BLaER1 treated with 17β-estradiol and CSF1 and Interleukin-3, amounts not matched to agents 10 nM and 100 nM (cell line): ENCODE results near the gene HGF.
"Not testable (repeated sequence)": the region's sequence is repeated elsewhere in the genome, so short reads cannot be mapped to it uniquely, and the experiment has no call there.

Source experiments
- H3K27ac ChIP-seq, 11 experiments: shearing (Covaris generic); formaldehyde crosslinking; 2 replicates each; pipeline ENCODE4 v1.8.1; 2022
- H3K27me3 ChIP-seq, 11 experiments: shearing (Covaris generic); formaldehyde crosslinking; 2 replicates each; pipeline ENCODE4 v1.8.1; 2022
- H3K36me3 ChIP-seq, 11 experiments: shearing (Covaris generic); formaldehyde crosslinking; 2 replicates each; pipeline ENCODE4 v1.8.1; 2022
- H3K4me1 ChIP-seq, 10 experiments: shearing (Covaris generic); formaldehyde crosslinking; 2 replicates each; pipeline ENCODE4 v1.8.1; 2022
- H3K4me2 ChIP-seq, 11 experiments: shearing (Covaris generic); formaldehyde crosslinking; 2 replicates each; pipeline ENCODE4 v1.8.1; 2022
- H3K4me3 ChIP-seq, 10 experiments: shearing (Covaris generic); formaldehyde crosslinking; 2 replicates each; pipeline ENCODE4 v1.8.1; 2022
- H3K9ac ChIP-seq, 11 experiments: shearing (Covaris generic); formaldehyde crosslinking; 2 replicates each; pipeline ENCODE4 v1.8.1; 2022
- H3K9me3 ChIP-seq, 11 experiments: shearing (Covaris generic); formaldehyde crosslinking; replicated peaks in 1 of 11; 2 replicates each; pipeline ENCODE4 v1.8.1; 2022
- H4K20me1 ChIP-seq, 11 experiments: shearing (Covaris generic); formaldehyde crosslinking; 2 replicates each; pipeline ENCODE4 v1.8.1; 2022
- Cebpa-rat ChIP-seq, 11 experiments: shearing (Covaris generic); IDR thresholded peaks; 2 replicates each; pipeline ENCODE4 v1.8.1; 2022

Gene HGF

DNA sequence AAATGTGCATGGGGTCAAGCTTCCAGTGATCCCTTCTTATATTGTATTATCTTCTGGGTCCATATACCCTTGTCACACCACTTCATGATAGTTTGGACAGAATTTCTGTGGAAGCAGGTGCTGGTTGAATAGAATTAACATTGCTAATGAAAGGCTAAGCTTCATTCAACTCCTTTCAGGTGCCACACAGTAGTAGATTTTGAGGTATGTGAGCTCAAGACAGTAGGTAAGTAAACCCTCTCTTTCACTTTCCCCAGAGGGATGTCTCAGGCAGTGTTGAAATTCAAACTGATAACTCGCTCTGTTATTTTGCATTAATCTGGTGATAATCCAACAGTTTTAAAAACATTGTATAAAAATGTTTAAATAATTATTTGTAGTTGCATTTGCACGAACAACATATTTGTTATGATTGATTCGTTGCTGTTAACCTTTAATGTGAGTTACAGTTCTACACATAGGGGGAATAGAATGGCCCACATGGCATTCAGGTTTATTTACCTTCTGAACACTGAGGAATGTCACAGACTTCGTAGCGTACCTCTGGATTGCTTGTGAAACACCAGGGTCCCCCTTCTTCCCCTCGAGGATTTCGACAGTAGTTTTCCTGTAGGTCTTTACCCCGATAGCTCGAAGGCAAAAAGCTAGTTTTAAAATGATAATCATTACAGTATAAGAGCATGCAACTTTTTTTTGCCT, 18.1 kb downstream of the HGF start:
- TF ChIP-seq Cebpa-rat (IDR thresholded peaks at IDR 0.05): no peak
- Histone ChIP-seq H3K4me3 (no peak overlapping the region), H3K36me3 (peaks cover 17 to 89% (median 79%) of the 10 kb centered on the region in 11 experiments; a peak in 20 of 22 replicates), H3K4me1 (no peaks in the 10 kb centered on the region), H3K27me3 (no peaks in the 10 kb centered on the region), H3K27ac (no peak overlapping the region), H3K4me2 (no peak overlapping the region), H4K20me1 (peaks cover 0 to 25% (median 0%) of the 10 kb centered on the region in 11 experiments; a peak in 4 of 22 replicates), H3K9ac (no peak overlapping the region), H3K9me3 (peaks cover 0 to 3% (median 0%) of the 10 kb centered on the region in 11 experiments; a peak in 1 of 22 replicates)

DNA sequence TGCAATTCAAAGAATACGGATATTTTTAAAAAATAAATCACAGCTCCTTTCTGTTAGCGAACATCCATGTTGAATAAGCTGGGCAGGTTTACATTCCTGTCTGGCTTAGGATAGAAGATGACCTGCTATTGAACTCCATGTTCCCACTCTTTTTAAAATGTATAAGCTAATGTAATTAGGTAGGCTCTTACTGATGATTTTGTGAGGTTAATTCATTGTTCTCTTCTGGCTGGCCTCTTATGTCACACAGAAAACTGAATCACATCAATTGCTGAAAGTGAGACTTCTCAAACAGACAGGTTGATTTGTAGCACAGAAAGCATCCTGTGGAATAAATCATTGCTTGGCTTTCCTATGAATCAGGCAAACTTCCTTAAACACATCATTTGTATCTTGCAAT, 24.2 kb downstream of the HGF start:
- no peak overlapping the region for H3K4me3 ChIP-seq
- H4K20me1 ChIP-seq: no peaks in the 10 kb centered on the region; a peak in 2 of 22 replicates
- H3K27me3 ChIP-seq: no peaks in the 10 kb centered on the region
- H3K9ac ChIP-seq: no peak overlapping the region
- no peak overlapping the region for H3K27ac ChIP-seq
- no peak overlapping the region for H3K4me2 ChIP-seq
- H3K4me1 ChIP-seq: no peaks in the 10 kb centered on the region
- H3K9me3 ChIP-seq: peaks cover 0 to 6% (median 0%) of the 10 kb centered on the region in 11 experiments; a peak in 1 of 22 replicates
- peaks cover 0 to 87% (median 74%) of the 10 kb centered on the region in 11 experiments; a peak in 19 of 22 replicates for H3K36me3 ChIP-seq
- TF ChIP-seq Cebpa-rat (IDR thresholded peaks at IDR 0.05): no peak

DNA sequence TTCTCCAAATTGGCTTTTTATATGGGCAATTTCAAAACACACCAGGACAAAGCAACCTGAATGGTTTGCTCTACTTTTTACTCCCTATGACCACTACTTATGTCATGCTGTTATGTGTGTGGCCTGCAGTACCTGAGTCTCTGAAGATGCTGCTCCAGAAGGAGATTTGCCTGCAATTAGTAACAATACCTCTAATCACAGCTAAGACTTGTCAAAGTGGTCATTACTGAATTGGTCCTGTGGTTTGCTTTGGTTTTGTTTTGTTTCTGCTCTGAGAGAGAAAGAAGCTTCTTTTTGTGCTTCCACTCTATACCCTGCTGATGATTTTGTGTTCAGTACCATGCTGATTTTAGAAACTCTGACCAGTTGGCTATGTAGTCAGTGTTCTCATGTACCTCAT, 25.5 kb downstream of the HGF start:
- no peaks in the 10 kb centered on the region; a peak in 2 of 22 replicates for H4K20me1 ChIP-seq
- H3K9ac ChIP-seq: no peak overlapping the region
- peaks cover 0 to 92% (median 78%) of the 10 kb centered on the region in 11 experiments; a peak in 19 of 22 replicates for H3K36me3 ChIP-seq
- peaks cover 0 to 9% (median 0%) of the 10 kb centered on the region in 11 experiments; a peak in 1 of 22 replicates for H3K9me3 ChIP-seq
- no peak overlapping the region for H3K27ac ChIP-seq
- H3K4me3 ChIP-seq: no peak overlapping the region
- TF ChIP-seq Cebpa-rat (IDR thresholded peaks at IDR 0.05): no peak
- no peak overlapping the region for H3K4me2 ChIP-seq
- no peaks in the 10 kb centered on the region for H3K27me3 ChIP-seq
- no peaks in the 10 kb centered on the region for H3K4me1 ChIP-seq

DNA sequence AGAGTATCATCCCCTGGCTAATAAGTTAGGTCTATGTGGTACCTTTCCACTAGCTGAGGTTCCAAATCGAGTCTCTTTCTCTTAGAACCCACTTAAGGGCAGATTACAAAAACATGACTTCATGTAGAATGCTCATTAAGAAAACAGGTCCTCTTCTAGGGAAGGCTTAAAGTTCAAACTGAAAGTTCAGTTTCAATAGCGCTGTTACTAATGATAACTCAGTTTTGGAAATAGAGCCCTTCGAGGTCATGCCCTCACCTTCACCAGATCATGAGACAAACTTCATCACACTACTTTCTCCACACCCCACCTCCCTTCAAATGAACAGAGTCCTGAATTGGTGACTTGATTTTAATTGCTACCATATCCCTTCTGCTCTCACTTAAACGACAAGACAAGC, 26.2 kb downstream of the HGF start:
- H3K4me2 ChIP-seq: no peak overlapping the region
- H3K36me3 ChIP-seq: peaks cover 0 to 99% (median 85%) of the 10 kb centered on the region in 11 experiments; a peak in 19 of 22 replicates
- no peak for TF ChIP-seq Cebpa-rat (IDR thresholded peaks at IDR 0.05)
- H3K27me3 ChIP-seq: no peaks in the 10 kb centered on the region
- no peak overlapping the region for H3K27ac ChIP-seq
- no peak overlapping the region for H3K9ac ChIP-seq
- peaks cover 0 to 9% (median 0%) of the 10 kb centered on the region in 11 experiments; a peak in 1 of 22 replicates for H3K9me3 ChIP-seq
- H3K4me3 ChIP-seq: no peak overlapping the region
- no peaks in the 10 kb centered on the region; a peak in 2 of 22 replicates for H4K20me1 ChIP-seq
- no peaks in the 10 kb centered on the region for H3K4me1 ChIP-seq

DNA sequence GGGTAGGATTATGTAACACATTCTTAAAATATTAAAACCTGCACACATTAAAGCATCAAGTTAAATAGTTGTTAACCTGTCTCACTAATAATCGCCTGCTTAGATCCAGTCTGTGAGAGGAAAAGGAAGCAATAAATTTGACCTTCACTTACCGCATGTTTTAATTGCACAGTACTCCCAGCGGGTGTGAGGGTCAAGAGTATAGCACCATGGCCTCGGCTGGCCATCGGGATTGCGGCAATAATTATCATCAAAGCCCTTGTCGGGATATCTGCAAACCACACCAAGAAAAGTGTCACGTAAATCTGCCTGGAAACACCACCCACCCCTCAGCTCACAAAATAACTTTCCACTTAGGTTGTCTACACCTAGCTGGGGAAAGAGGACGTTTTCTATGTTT, 26.6 kb downstream of the HGF start:
- Histone ChIP-seq H3K36me3 (peaks cover 0 to 100% (median 89%) of the 10 kb centered on the region in 11 experiments; a peak in 19 of 22 replicates), H4K20me1 (no peaks in the 10 kb centered on the region; a peak in 1 of 22 replicates), H3K9ac (no peak overlapping the region), H3K9me3 (peaks cover 0 to 9% (median 0%) of the 10 kb centered on the region in 11 experiments; a peak in 1 of 22 replicates), H3K27me3 (no peaks in the 10 kb centered on the region), H3K27ac (no peak overlapping the region), H3K4me1 (no peaks in the 10 kb centered on the region), H3K4me3 (no peak overlapping the region), H3K4me2 (no peak overlapping the region)
- TF ChIP-seq Cebpa-rat (IDR thresholded peaks at IDR 0.05): no peak

DNA sequence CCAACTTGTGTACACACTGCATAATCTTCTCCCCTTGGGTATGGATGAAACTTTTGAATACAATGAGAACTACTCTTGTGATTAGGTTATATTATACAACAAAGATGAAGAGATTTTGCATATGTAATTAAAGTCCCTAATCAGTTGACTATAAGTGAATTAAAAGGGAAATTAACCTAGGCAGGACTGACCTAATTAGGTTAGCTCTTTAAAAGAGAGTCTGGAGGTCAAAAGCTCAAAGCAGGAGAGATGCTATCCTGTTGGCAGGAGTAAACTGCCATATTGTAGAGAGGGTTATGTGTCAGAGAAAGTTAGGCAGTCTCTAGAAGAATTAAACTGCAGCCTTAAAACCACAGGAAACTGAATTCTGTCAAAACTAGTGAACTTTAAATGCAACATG, 29.4 kb downstream of the HGF start:
- no peak overlapping the region for H3K27ac ChIP-seq
- peaks cover 0 to 4% (median 0%) of the 10 kb centered on the region in 11 experiments; a peak in 3 of 22 replicates for H4K20me1 ChIP-seq
- no peak for TF ChIP-seq Cebpa-rat (IDR thresholded peaks at IDR 0.05)
- H3K9ac ChIP-seq: no peak overlapping the region
- peaks cover 0 to 9% (median 0%) of the 10 kb centered on the region in 11 experiments; a peak in 1 of 22 replicates for H3K9me3 ChIP-seq
- H3K4me3 ChIP-seq: no peak overlapping the region
- no peaks in the 10 kb centered on the region for H3K27me3 ChIP-seq
- peaks cover 0 to 100% (median 89%) of the 10 kb centered on the region in 11 experiments; a peak in 19 of 22 replicates for H3K36me3 ChIP-seq
- H3K4me2 ChIP-seq: no peak overlapping the region
- no peaks in the 10 kb centered on the region for H3K4me1 ChIP-seq

DNA sequence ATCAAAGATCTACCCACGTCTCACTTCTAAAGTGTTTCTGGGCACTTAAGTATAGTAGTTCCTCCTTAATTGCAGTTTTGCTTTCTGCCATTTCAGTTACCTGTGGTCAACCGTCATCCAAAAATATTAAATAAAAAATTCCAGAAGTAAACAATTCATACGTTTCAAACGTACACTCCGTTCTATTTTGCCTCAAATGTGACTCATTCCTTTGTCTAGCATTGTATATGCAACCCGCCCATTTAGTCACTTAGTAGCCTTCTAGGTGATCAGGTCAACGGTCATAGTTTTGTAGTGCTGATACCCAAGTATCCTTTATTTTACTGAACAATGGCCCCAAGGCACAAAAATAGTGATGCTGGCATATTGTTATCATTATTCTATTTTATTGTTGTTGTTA, 33.8 kb downstream of the HGF start:
- Histone ChIP-seq H3K9me3 (peaks cover 0 to 6% (median 0%) of the 10 kb centered on the region in 11 experiments; a peak in 1 of 22 replicates), H3K27ac (no peak overlapping the region), H3K4me1 (peaks cover 0 to 9% (median 0%) of the 10 kb centered on the region in 10 experiments; a peak in 5 of 20 replicates), H3K9ac (no peak overlapping the region), H3K36me3 (peaks cover 0 to 93% (median 76%) of the 10 kb centered on the region in 11 experiments; a peak in 18 of 22 replicates), H3K27me3 (no peaks in the 10 kb centered on the region), H3K4me2 (no peak overlapping the region), H4K20me1 (peaks cover 0 to 13% (median 0%) of the 10 kb centered on the region in 11 experiments; a peak in 3 of 22 replicates), H3K4me3 (no peak overlapping the region)
- no peak for TF ChIP-seq Cebpa-rat (IDR thresholded peaks at IDR 0.05)

DNA sequence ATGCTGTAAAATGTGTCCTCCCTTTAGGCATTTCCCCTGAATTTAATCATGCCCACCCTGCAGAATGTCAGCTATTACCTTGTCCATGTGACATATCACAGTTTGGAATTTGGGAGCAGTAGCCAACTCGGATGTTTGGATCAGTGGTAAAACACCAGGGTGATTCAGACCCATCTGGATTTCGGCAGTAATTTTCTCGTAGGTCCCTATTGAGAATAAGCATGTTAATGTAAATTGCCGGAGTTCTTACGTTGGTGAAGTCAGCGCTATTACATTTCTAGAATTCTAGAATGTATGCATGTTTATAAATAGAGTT, 44.1 kb downstream of the HGF start:
- Histone ChIP-seq H3K4me2 (no peak overlapping the region), H4K20me1 (peaks cover 0 to 9% (median 0%) of the 10 kb centered on the region in 11 experiments; a peak in 5 of 22 replicates), H3K4me3 (no peak overlapping the region), H3K9me3 (no peaks in the 10 kb centered on the region; a peak in 1 of 22 replicates), H3K36me3 (peaks cover 0 to 88% (median 83%) of the 10 kb centered on the region in 11 experiments; a peak in 19 of 22 replicates), H3K4me1 (no peaks in the 10 kb centered on the region), H3K9ac (no peak overlapping the region), H3K27me3 (no peaks in the 10 kb centered on the region), H3K27ac (no peak overlapping the region)
- no peak for TF ChIP-seq Cebpa-rat (IDR thresholded peaks at IDR 0.05)

DNA sequence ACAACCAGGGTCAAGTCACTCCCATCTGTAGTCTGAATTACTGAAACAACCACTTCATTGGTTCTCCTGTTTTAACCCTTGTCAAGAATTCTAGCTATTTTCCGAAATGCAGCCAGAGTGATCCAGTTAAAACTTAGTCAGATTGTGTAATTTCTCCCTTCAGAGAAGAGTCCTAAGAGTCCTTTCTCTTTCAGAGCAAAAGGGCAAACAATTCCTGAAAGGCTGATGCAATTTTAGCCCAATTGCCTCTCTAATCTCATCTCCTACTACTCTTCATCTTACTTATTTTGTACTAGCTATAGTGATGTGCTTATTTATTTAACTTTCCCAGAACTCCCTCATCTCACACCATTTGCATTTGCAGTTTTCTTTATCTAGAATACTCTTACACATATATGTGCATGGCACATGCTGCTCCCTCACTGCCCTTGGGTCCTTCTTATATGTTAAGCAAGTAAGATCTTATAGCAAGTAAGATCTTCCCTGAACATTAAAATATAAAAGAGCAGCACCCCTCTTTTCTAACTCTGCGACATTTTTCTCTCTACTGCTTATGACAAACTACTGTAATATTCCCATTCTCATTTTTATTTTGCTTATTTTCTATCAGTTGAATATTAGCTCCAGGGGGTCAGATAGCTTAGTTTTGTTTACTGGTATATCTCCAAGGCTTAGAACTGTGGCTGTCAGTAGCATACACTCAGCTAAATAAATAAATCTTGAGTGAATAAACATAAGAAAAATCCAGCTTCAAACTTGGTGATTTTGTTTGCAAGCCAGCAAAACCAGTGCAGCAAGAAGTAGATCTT, 44.6 kb downstream of the HGF start:
- H3K27ac ChIP-seq: no peak overlapping the region
- no peak overlapping the region for H3K9ac ChIP-seq
- no peak for TF ChIP-seq Cebpa-rat (IDR thresholded peaks at IDR 0.05)
- no peak overlapping the region for H3K4me3 ChIP-seq
- no peaks in the 10 kb centered on the region; a peak in 1 of 22 replicates for H3K9me3 ChIP-seq
- H3K4me2 ChIP-seq: no peak overlapping the region
- H3K36me3 ChIP-seq: peaks cover 0 to 88% (median 83%) of the 10 kb centered on the region in 11 experiments; a peak in 19 of 22 replicates
- no peaks in the 10 kb centered on the region for H3K4me1 ChIP-seq
- no peaks in the 10 kb centered on the region for H3K27me3 ChIP-seq
- H4K20me1 ChIP-seq: peaks cover 0 to 15% (median 0%) of the 10 kb centered on the region in 11 experiments; a peak in 5 of 22 replicates

DNA sequence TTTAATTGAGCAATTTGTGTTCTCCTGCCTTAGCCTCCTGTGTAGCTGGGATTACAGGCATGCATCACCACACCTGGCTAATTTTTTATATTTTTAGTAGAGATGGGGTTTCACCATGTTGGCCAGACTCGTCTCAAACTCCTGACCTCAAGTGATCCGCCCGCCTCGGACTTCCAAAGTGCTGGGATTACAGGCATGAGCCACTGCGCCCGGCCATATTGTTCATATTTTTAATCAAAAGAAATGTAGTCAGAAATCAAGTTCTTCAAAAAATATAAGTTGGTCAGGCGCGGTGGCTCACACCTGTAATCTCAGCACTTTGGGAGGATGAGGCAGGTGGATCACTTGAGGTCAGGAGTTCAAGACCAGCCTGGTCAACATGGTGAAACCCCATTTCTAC, 47.6 kb downstream of the HGF start:
- not testable (repeated sequence) for H3K9me3 ChIP-seq, H3K27ac ChIP-seq, H3K4me2 ChIP-seq, H3K27me3 ChIP-seq, H4K20me1 ChIP-seq, H3K9ac ChIP-seq, H3K4me1 ChIP-seq, H3K4me3 ChIP-seq
- peaks cover 0 to 88% (median 82%) of the 10 kb centered on the region in 11 experiments; a peak in 19 of 22 replicates for H3K36me3 ChIP-seq
